Upper lobe of left lung (tissue), 4 donors: ENCODE data around the gene TOP2A.

Source experiments
- EP300 ChIP-seq, 4 donors: sonication (generic); formaldehyde crosslinking; IDR thresholded peaks; one replicate each; pipeline ENCODE4 v1.5.1; 2017; ENCODE audit warnings: antibody characterized with exemption in 4 of 4, control low read depth in 2 of 4
- POLR2A ChIP-seq, 4 donors: fragments of 450-650 bp; IDR thresholded peaks; one replicate each; pipeline ENCODE4 v1.5.1; 2016 to 2017; ENCODE audit warnings: antibody characterized with exemption in 4 of 4, mild to moderate bottlenecking in 2 of 4
- TF ChIP-seq, protein P1 (sequence below), 6 experiments: fragments of 450-650 bp in 4 of 6; fragments of 200-600 bp in 2 of 6; sonication (generic) in 2 of 6; IDR thresholded peaks; one replicate each; pipeline ENCODE4 v1.5.1; 2016 to 2019; ENCODE audit warnings: antibody characterized with exemption in 6 of 6

DNA sequence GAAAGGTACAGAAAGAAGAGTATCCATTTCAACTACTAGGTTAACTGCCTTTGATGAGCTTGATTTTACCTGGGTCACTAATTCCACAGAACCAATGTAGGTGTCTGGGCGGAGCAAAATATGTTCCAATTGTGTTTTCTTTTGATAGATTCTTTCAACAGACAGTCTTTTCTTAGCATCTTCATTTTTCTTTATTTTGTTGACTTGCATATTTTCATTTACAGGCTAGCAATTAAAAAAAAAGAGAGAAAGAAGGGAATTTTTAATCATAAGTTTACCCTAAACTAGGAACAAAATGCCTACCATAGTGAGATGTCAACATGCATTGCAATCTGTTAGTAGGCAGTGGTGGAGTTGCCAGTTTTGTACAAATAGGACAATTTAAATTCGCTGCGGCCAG lies 1.0 kb downstream of the TOP2A start:
- TF ChIP-seq, protein P1, sequence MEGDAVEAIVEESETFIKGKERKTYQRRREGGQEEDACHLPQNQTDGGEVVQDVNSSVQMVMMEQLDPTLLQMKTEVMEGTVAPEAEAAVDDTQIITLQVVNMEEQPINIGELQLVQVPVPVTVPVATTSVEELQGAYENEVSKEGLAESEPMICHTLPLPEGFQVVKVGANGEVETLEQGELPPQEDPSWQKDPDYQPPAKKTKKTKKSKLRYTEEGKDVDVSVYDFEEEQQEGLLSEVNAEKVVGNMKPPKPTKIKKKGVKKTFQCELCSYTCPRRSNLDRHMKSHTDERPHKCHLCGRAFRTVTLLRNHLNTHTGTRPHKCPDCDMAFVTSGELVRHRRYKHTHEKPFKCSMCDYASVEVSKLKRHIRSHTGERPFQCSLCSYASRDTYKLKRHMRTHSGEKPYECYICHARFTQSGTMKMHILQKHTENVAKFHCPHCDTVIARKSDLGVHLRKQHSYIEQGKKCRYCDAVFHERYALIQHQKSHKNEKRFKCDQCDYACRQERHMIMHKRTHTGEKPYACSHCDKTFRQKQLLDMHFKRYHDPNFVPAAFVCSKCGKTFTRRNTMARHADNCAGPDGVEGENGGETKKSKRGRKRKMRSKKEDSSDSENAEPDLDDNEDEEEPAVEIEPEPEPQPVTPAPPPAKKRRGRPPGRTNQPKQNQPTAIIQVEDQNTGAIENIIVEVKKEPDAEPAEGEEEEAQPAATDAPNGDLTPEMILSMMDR (IDR thresholded peaks at IDR 0.05): no peak
- TF ChIP-seq POLR2A (IDR thresholded peaks at IDR 0.05) (no peak), EP300 (IDR thresholded peaks at IDR 0.05) (no peak)
